ENCODE data around the gene CHAD.
"Not testable (repeated sequence)": the region's sequence is repeated elsewhere in the genome, so short reads cannot be mapped to it uniquely, and the experiment has no call there.

Gene CHAD

GRCh38 chr17:50452630-50453300, 15.9 kb downstream of the CHAD start:
- no peak for DNase-seq

GRCh38 chr17:50451943-50452629, 16.6 kb downstream of the CHAD start:
- no peak for DNase-seq

- no peak for DNase-seq
Measured at GRCh38 chr17:50448643-50449042, 20.0 kb downstream of the CHAD start.

- peak; percentile 45 for DNase-seq
Measured at GRCh38 chr17:50447870-50448595, 20.6 kb downstream of the CHAD start.

- no peak for DNase-seq
Measured at GRCh38 chr17:50445730-50446325, 22.9 kb downstream of the CHAD start.

GRCh38 chr17:50444841-50445715, 23.6 kb downstream of the CHAD start:
- no peak for DNase-seq

- DNase-seq: no peak
Measured at GRCh38 chr17:50443505-50443974, 25.1 kb downstream of the CHAD start.

GRCh38 chr17:50440838-50441829, 27.5 kb downstream of the CHAD start:
- DNase-seq: no peak

- DNase-seq: no peak
Measured at GRCh38 chr17:50440172-50440837, 28.4 kb downstream of the CHAD start.

- DNase-seq: no peak
Measured at GRCh38 chr17:50439008-50439407, 29.7 kb downstream of the CHAD start.

GRCh38 chr17:50437409-50437808, 31.3 kb downstream of the CHAD start:
- no peak for DNase-seq

GRCh38 chr17:50432125-50432762, 36.4 kb downstream of the CHAD start:
- no peak for DNase-seq

- DNase-seq: no peak
Measured at GRCh38 chr17:50430821-50431618, 37.7 kb downstream of the CHAD start.

- no peak for DNase-seq
Measured at GRCh38 chr17:50429793-50430192, 38.9 kb downstream of the CHAD start.

- no peak for DNase-seq
Measured at GRCh38 chr17:50428831-50429424, 39.8 kb downstream of the CHAD start.

GRCh38 chr17:50428126-50428525, 40.6 kb downstream of the CHAD start:
- not testable (repeated sequence) for DNase-seq

- no peak for DNase-seq
Measured at GRCh38 chr17:50426814-50427787, 41.6 kb downstream of the CHAD start.

GRCh38 chr17:50426472-50426782, 42.3 kb downstream of the CHAD start:
- DNase-seq: no peak

All from NCI-H187 treated with DMSO at 0.1 percent for 48 hours (cell line).